ENCODE measurements around the gene KRTCAP3. TPM values are rescaled to one million over a fixed set of nuclear protein-coding genes. Genes with fewer than 3 reads are reported as not detected.

The KRTCAP3 gene
- polyA plus RNA-seq, 2 of the 4 experiments (the other 2 are of a cell fraction), result 0.68 to 1.3 TPM

DNA sequence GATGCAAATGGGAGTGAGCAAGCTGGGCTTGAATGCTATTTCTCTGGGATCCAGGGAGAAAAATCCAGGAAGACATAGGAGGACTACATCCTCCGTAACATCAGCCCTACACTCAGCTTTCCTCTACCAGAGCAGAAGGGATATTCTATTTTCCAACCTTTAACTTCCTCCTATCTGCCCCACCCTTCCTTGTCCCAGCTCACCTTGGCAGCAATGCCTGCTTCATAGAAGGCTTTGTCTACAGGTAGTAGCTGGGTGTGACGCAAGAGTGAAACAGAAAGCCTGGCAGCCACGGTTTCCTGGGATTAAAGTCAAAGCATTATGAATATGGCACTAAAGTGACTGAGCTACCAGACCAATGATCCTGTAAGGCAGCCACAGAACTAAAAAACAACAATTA, 3.9 kb downstream of the KRTCAP3 start:
- no peaks in the 10 kb centered on the region for H3K9me3 ChIP-seq
- ChIA-PET POLR2A (interaction anchor here (1.6 kb wide), 1 partner anchor 17 kb away, joined by 7 read pairs; the partner anchor contains the start of gene NRBP1), CTCF (interaction anchor here (0.9 to 1.3 kb wide), 3 partner anchors 9 to 39 kb away, joined by 3 to 10 read pairs (median 3); no protein-coding TSS in a partner anchor)
- H3K4me3 ChIP-seq, result no peak overlapping the region
- FAIRE-seq (no peak), ATAC-seq (no peak), DNase-seq (ENCODE audit: low read depth in 1 of 2, low spot score in 1 of 2) (no peak)
- H3K4me1 ChIP-seq, result no peaks in the 10 kb centered on the region
- no peak for TF ChIP-seq HDAC2 (IDR thresholded peaks at IDR 0.05)
- TF ChIP-seq CEBPB (IDR thresholded peaks at IDR 0.05), result peak in 1 of 2 experiments; percentile 60; a peak in 2 of 4 replicates
- H3K4me2 ChIP-seq, result no peak overlapping the region
- WGBS (ENCODE audit: missing lambda C conversion rate), result 70% methylated on average over 3 of the region's 3 CpGs
- no peak overlapping the region for H3K27ac ChIP-seq

GRCh38 chr2:27448381-27448780, 6.2 kb downstream of the KRTCAP3 start:
- Histone ChIP-seq H3K9me3 (no peaks in the 10 kb centered on the region), H3K4me1 (no peaks in the 10 kb centered on the region), H3K27ac (no peak overlapping the region), H3K4me2 (no peak overlapping the region), H3K4me3 (no peak overlapping the region)
- 56% methylated on average over 3 of the region's 3 CpGs for WGBS (ENCODE audit: missing lambda C conversion rate)
- TF ChIP-seq, protein P1, sequence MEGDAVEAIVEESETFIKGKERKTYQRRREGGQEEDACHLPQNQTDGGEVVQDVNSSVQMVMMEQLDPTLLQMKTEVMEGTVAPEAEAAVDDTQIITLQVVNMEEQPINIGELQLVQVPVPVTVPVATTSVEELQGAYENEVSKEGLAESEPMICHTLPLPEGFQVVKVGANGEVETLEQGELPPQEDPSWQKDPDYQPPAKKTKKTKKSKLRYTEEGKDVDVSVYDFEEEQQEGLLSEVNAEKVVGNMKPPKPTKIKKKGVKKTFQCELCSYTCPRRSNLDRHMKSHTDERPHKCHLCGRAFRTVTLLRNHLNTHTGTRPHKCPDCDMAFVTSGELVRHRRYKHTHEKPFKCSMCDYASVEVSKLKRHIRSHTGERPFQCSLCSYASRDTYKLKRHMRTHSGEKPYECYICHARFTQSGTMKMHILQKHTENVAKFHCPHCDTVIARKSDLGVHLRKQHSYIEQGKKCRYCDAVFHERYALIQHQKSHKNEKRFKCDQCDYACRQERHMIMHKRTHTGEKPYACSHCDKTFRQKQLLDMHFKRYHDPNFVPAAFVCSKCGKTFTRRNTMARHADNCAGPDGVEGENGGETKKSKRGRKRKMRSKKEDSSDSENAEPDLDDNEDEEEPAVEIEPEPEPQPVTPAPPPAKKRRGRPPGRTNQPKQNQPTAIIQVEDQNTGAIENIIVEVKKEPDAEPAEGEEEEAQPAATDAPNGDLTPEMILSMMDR (IDR thresholded peaks at IDR 0.05), result no peak
- TF ChIP-seq, protein P2, sequence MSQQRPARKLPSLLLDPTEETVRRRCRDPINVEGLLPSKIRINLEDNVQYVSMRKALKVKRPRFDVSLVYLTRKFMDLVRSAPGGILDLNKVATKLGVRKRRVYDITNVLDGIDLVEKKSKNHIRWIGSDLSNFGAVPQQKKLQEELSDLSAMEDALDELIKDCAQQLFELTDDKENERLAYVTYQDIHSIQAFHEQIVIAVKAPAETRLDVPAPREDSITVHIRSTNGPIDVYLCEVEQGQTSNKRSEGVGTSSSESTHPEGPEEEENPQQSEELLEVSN (IDR thresholded peaks at IDR 0.05; ENCODE audit: borderline replicate concordance, low read depth), result no peak
- TF ChIP-seq RARB (CRISPR knock-in tag; IDR thresholded peaks at IDR 0.05) (no peak), CHD4 (IDR thresholded peaks at IDR 0.05; ENCODE audit: borderline replicate concordance) (no peak), ZFP36 (IDR thresholded peaks at IDR 0.05; ENCODE audit: borderline replicate concordance, partially characterized antibody) (no peak), PHF8 (IDR thresholded peaks at IDR 0.05; ENCODE audit: borderline replicate concordance, low read depth) (no peak), RFX5 (IDR thresholded peaks at IDR 0.05) (no peak), SREBF2 (IDR thresholded peaks at IDR 0.05) (no peak), HDAC2 (IDR thresholded peaks at IDR 0.05) (no peak), MYC (IDR thresholded peaks at IDR 0.05; ENCODE audit: borderline replicate concordance, low read length) (no peak), CEBPB (IDR thresholded peaks at IDR 0.05) (no peak), POLR2A (IDR thresholded peaks at IDR 0.05; ENCODE audit: low read length) (no peak), BCL3 (IDR thresholded peaks at IDR 0.05) (no peak), NR3C1 (IDR thresholded peaks at IDR 0.05) (no peak), SMC3 (IDR thresholded peaks at IDR 0.05) (no peak), TP53 (CRISPR knock-in tag; IDR thresholded peaks at IDR 0.05) (no peak), HOXA7 (CRISPR knock-in tag; IDR thresholded peaks at IDR 0.05) (no peak)
- CTCF ChIA-PET, result interaction anchor here (0.6 to 2.0 kb wide), 8 partner anchors 10 to 1697 kb away, joined by 3 to 8 read pairs (median 3); no protein-coding TSS in a partner anchor
- ATAC-seq (no peak), DNase-seq (ENCODE audit: low read depth in 1 of 2, low spot score in 1 of 2) (no peak), FAIRE-seq (no peak)
- POLR2A ChIA-PET, result interaction anchor here (0.8 kb wide), 1 partner anchor 38 kb away, joined by 3 read pairs; no protein-coding TSS in a partner anchor

GRCh38 chr2:27451095-27451494, 8.9 kb downstream of the KRTCAP3 start:
- FAIRE-seq, result no peak
- H3K27ac ChIP-seq, result no peak overlapping the region
- ChIA-PET POLR2A (no interaction called here), CTCF (interaction anchor here (1.2 kb wide), 1 partner anchor 232 kb away, joined by 3 read pairs; no protein-coding TSS in a partner anchor)
- WGBS (ENCODE audit: missing lambda C conversion rate), result 93% methylated on average over 1 of the region's 1 CpG
- H3K4me2 ChIP-seq, result no peak overlapping the region
- no peak for DNase-seq (ENCODE audit: low read depth in 1 of 2, low spot score in 1 of 2)
- H3K9me3 ChIP-seq, result no peaks in the 10 kb centered on the region
- ATAC-seq, result no peak
- no peak for TF ChIP-seq FOSL2 (IDR thresholded peaks at IDR 0.05)
- no peak for TF ChIP-seq FOSL2 (CRISPR knock-in tag; IDR thresholded peaks at IDR 0.05)
- TF ChIP-seq HDAC2 (IDR thresholded peaks at IDR 0.05), result no peak
- TF ChIP-seq MYC (IDR thresholded peaks at IDR 0.05; ENCODE audit: borderline replicate concordance, low read length), result no peak
- no peak for TF ChIP-seq HOXB5 (CRISPR knock-in tag; IDR thresholded peaks at IDR 0.05)
- TF ChIP-seq, protein P3, sequence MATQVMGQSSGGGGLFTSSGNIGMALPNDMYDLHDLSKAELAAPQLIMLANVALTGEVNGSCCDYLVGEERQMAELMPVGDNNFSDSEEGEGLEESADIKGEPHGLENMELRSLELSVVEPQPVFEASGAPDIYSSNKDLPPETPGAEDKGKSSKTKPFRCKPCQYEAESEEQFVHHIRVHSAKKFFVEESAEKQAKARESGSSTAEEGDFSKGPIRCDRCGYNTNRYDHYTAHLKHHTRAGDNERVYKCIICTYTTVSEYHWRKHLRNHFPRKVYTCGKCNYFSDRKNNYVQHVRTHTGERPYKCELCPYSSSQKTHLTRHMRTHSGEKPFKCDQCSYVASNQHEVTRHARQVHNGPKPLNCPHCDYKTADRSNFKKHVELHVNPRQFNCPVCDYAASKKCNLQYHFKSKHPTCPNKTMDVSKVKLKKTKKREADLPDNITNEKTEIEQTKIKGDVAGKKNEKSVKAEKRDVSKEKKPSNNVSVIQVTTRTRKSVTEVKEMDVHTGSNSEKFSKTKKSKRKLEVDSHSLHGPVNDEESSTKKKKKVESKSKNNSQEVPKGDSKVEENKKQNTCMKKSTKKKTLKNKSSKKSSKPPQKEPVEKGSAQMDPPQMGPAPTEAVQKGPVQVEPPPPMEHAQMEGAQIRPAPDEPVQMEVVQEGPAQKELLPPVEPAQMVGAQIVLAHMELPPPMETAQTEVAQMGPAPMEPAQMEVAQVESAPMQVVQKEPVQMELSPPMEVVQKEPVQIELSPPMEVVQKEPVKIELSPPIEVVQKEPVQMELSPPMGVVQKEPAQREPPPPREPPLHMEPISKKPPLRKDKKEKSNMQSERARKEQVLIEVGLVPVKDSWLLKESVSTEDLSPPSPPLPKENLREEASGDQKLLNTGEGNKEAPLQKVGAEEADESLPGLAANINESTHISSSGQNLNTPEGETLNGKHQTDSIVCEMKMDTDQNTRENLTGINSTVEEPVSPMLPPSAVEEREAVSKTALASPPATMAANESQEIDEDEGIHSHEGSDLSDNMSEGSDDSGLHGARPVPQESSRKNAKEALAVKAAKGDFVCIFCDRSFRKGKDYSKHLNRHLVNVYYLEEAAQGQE (IDR thresholded peaks at IDR 0.05), result no peak
- TF ChIP-seq CEBPB (IDR thresholded peaks at IDR 0.05), result no peak
- no peaks in the 10 kb centered on the region for H3K4me1 ChIP-seq
- H3K4me3 ChIP-seq, result no peak overlapping the region
